ENCODE results near the gene ATXN1.
A peak's percentile ranks its signal among the peaks of the same experiment; 100 is the strongest.
"Not testable (repeated sequence)": the region's sequence is repeated elsewhere in the genome, so short reads cannot be mapped to it uniquely, and the experiment has no call there.

The ATXN1 gene

DNA sequence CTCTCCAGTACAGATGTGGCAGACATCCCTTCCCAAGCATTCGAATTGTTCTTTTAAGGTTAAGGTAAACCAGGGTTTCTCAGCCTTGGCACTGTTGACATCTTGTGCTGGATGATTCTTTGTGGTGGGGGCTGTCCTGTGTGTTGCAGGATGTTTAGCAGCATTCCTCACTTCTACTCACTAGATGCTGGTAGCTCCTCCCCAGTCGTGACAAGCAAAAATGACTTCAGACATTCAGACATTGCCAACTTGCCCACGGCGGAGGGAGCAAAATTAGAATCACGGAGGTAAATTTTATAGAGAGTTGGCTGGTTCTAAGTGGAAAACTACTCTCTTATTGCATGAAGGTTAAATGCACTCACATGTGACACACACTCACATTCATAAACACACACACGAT is 334.1 kb downstream of the ATXN1 start:
- DNase-seq: no peak

DNA sequence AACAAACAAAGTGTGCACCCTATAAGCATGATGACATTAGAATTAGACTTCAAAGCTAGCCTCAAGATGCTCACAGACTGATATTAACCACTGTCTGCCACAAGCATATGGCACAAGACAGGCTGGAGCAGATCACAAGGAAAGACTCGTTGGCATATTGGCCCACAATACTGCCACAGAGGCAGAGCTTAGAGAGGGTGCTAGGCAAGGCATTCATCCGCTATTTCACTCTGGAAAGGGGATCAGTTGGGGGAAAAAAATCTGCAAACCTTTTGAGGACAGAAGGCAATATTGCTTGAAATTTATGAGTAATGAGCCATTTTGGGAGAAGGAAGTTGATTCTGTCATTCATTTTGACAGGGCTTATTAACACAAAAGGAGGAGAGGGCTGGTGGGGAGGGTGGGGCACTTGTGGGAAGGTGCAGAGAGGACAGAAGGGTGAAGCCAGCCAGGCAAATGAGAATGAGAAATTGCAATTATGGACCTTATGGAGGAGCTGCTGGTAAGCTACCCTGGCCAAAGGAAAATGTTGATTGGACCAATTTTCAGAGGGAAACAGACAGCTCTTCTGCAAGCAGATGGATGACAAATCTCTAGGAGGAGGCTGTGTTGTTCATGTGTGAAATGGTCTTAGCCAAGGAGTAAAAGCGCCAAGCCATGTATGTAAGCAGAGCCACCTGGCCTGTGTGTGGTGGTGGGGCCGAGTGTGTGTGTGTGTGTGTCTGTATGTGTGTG is 335.2 kb downstream of the ATXN1 start:
- DNase-seq: no peak

DNA sequence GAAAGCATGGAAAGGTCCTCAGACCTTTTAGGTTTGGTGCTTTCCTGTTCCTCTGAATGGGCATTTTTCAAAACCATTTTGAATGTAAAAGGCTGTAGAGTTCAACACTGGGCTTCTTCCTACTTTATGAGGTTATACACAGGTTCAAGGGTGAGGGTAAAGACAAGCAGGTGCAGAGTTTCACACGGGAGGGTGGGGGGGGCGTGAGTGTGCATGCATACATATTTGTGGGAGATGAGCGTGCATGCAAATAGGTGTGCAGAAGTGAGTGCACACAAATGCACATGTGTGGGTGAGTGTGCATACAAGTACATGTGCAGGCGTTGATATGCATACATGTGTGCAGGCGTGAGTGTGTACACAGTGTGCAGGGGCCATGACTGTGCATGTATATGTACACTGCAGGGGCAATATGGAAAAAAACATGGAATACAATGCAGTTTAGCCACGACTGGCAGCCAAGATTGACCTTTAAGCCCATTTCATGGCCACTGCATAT is 339.7 kb downstream of the ATXN1 start:
- no peak for DNase-seq

GRCh38 chr6:16420715-16421461 is 340.4 kb downstream of the ATXN1 start:
- DNase-seq: no peak

GRCh38 chr6:16420337-16420714 is 340.9 kb downstream of the ATXN1 start:
- no peak for DNase-seq

DNA sequence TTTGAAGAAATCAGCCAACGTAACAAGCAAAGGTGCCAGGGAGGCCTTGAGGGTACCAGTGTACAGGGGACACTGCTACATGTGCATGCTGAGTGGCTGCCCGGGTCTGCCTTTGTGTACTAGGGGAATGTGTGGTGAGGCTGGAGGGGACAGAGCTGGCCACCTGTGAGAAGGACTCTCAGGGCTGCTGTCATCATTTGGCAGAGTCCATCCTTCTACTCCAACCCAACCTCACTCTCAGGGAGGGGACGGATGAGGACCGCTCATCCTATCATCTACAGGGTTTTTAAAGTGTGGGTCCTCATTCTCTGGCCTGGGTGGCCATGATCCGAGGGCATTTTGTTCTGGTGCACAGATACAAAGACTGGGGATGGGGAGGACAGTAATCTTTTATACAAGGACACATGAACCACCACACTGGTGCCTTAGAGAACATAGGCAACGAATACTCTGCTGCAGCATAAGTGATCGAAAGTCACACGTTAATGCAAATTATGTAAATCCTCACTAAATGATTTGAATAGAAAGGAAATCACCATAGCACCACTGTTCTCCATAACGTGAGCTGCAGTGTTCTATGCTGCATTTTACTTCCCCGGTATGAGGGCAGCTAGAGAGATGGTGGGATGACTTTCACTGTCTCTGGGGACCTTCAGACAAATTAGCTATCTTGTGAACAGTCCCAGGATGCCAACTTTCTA is 341.5 kb downstream of the ATXN1 start:
- no peak for DNase-seq

- DNase-seq: no peak
Observed at GRCh38 chr6:16418151-16418550, 343.1 kb downstream of the ATXN1 start.

DNA sequence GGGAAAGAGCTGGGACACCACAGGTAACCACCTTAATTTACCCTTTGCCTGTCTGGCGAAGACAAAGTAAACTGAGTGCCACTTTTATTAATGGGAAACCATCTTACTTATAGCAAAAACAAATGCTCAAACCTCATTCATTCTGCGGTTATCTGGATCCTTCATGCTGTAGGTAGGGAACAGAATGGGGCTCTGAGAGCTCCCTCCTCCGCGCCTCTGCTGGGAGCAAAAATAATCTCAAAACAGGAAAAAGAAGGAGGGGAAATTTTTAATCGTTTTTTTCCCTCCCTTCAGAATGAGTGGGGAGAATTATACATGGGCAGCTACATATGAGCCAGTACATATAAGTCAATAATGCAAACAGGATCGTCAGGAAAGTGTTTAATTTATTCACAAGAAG is 345.6 kb downstream of the ATXN1 start:
- no peak for DNase-seq

GRCh38 chr6:16414205-16414604 is 347.1 kb downstream of the ATXN1 start:
- DNase-seq: no peak

- no peak for DNase-seq
Observed at GRCh38 chr6:16413399-16413798, 347.9 kb downstream of the ATXN1 start.

DNA sequence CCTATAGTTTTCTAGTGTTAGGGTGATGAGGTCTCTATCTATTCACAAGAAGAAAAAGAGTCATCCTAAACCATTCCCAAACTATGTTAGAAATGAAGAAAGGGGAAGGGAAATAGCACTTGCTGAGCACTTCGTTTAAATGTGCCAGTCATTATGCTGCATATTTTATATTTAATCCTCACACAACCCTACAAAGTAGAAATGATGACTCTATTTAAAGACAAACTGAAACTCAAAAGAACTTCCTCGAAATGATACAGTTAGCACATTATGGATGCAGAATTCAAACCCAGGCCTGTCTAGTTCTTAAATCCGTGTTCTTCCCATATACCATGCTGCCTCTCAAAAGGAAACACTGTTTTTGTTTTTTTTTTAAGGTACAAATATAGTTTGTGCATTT is 348.3 kb downstream of the ATXN1 start:
- DNase-seq: no peak

DNA sequence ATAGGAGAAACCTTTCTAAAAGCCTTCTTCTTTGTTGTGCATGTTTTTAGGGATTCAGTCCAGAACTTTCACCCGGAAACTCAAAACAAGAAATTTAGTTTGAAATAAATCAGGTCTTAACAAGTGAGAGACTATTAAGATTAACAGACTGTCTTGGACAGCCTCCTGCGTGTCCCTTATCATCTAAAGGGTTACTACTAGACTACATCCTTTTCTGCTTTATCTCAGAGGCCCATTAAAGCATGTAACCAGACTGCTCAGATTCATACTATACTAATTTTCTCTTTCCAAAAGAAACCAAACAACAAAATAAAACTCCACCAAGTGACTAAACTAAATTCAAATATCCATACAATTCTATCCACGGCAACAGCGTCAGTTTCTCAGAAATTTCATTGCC is 349.1 kb downstream of the ATXN1 start:
- DNase-seq: no peak

DNA sequence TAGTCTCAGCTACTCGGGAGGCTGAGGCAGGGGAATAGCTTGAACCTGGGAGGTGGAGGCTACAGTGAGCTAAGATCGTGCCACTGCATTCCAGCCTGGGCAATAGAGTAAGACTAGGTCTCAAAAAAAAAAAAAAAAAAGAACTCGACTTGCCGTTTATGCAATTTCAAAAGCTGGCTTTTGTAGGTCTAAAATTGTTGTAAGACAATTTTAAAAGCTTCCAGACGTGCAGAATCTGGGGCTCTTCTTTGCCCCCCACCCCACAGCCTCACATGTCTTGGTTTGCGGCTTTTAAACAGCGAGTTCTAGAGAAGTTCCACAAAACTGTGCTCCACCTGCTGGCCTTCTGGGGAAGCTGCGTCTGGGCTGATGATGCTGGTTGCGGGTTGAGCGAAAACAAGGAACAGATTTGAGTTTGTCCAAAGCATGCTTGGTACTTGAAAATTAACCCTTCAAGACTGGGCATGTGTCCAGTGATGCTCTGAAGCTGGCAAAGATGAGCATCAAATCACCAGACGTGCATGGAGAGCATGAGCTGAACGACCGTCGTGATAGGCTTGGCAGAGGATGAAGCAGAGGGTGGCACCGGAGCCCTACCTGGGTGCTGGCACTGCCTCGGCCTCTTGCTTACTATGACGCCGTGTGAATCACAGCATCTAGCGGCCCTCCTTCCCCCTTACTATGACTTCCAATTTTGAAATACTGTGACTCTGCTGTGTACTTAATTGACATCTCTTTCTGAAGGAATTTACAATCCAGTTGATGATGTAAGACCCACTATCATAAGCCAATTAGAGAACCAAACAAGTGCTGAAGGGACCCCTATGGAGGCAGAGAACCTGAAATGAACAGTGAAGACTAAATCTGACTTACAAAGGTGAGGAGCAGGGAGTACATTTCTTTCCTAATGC is 351.5 kb downstream of the ATXN1 start:
- peak; percentile 26 for DNase-seq

DNA sequence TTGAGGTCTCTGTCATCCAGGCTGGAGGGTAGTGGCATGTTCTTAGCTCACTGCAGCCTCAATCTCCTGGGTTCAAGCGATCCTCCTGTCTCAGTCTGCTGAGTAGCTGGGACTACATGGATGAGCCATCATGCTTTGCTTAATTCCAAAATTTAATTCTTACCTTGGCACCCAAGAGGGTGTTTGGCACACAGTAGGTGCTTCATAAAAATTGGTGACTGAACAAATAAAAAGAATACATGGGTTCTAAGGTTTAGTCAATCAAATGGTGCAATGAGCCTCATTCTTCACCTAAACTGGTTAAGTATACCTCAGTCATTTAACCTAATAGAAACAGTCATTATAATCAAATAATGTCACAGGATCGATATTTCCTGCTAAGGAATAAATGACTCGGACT is 352.5 kb downstream of the ATXN1 start:
- DNase-seq: no peak

GRCh38 chr6:16406966-16407365 is 354.3 kb downstream of the ATXN1 start:
- DNase-seq: no peak

- not testable (repeated sequence) for DNase-seq
Observed at GRCh38 chr6:16406538-16406937, 354.7 kb downstream of the ATXN1 start.

DNA sequence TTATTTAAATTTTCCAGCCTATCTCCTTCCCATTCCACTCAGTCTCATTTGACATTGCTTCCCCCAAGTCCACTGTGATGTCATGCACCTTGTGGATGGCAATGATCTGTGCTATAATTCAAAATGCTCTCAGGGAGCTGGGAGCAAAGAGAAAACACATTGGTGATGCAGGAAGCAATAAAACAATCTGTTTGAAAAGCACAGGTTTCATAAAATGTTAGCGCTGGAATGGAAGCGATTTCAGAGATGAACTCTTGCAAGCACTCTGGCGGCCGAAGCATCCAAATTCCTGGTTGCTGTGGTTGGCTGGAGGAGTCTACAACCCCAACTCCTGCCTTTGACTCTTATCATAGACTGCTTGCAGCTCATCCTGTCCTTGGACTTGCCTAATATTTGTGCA is 355.9 kb downstream of the ATXN1 start:
- no peak for DNase-seq

DNA sequence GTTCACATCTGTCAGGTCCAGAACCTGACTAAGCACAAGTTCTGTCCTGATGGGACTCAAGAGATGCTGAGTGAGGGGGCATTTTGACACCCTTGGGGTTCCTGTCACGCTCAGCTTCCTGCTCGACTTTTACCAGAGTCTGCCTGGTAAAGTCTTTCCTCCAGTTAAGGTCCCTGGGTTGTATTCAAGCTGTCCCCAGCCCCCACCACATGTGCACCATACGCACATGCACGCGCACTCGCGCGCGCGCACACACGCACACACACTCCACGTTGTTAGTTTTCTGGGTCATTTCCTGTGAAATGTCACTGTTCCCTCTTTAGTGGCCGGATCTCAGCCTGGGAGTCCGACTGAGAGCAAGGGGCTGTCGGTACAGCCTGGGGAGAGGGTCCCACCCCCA is 356.8 kb downstream of the ATXN1 start:
- DNase-seq: no peak

DNA sequence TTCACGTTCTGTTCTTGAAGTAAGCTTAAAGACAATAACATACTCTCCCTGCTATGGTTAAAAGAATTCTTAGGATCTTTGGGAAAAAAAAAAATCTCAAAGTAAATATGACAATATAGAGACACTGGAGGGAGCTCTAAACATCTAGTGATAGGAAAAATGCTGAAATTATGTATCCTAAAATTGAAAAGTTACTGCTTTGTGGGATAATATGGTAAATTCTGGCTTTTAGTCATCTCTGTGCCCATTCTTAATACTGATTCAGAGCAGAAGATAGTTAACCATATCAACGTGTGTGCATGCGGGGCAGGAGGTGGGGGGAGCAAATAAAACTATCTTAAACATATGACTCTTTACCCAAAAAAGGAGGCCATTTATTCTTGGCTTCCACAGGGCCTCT is 357.4 kb downstream of the ATXN1 start:
- DNase-seq: no peak

DNA sequence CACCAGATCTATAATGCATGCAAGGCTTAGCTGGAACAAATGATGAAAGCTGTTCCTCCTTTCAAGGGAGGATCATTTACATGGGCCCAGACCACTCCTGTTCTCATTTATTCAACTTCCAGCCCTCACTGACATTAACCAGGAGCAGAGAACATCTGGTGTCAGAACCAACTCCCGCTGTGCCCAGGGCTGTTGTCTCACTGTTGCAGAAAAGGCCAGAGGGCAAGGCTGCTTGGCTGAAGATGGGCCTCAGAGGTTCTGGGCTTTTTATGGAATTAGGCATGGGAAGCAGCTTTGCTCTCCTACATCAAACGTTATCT is 358.7 kb downstream of the ATXN1 start:
- DNase-seq: no peak

DNA sequence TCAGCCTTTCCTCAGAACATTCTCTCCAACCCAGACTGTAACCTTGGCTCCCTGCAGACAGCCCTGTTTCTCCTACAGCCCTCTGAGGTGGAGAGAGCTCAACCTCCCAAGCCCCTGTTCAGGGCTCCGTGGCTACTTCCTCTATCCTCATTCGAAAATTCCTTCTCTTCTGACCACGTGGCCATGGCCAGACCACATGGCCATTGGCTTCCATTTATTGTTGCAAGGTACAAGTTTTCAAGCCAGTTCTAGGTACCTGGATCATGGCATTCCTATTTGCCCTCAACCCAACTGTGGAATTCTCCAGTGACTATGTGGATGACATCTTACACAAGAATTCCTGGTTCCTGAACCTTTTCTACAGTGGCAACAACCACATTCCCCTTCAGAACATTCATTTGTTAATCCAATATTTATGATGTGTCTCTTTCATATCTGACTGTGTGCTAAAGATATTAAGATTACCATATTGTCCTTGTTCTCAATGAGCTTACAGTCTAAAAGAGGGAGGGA is 361.0 kb downstream of the ATXN1 start:
- no peak for DNase-seq

- no peak for DNase-seq
Observed at GRCh38 chr6:16399695-16400094, 361.6 kb downstream of the ATXN1 start.

GRCh38 chr6:16399158-16399557 is 362.1 kb downstream of the ATXN1 start:
- DNase-seq: no peak

Measured in activated CD4-positive, alpha-beta T cell treated with anti-CD3 and anti-CD28 coated beads for 1 hour (primary cell).